GM12891 (cell line): ENCODE data around the gene GALNT13. TPM values are rescaled to one million over a fixed set of nuclear protein-coding genes. Genes with fewer than 3 reads are reported as not detected.

Source experiments
- DNase-seq: peaks from one replicate; pipeline ENCODE4 v3.0.0; 2011; ENCODE audit warnings: low spot score; ENCODE audit not compliant: insufficient read length
- FAIRE-seq: peaks from 2 replicates; lab custom pipeline; 2011; peaks lifted over from hg19 to GRCh38; lab: Jason Lieb, UNC
- PAX5 ChIP-seq: IDR thresholded peaks from 2 replicates; pipeline ENCODE4 v1.6.1; 2011; ENCODE audit warnings: low read length, moderate library complexity, mild to moderate bottlenecking; ENCODE audit not compliant: insufficient read depth, severe bottlenecking
- POLR2A ChIP-seq: IDR thresholded peaks from 2 replicates; pipeline ENCODE4 v1.6.1; 2011; ENCODE audit warnings: low read depth, low read length, control low read depth
- POLR2AphosphoS5 ChIP-seq: IDR thresholded peaks from 2 replicates; pipeline ENCODE4 v1.6.1; 2011; ENCODE audit warnings: low read depth, low read length, control low read depth
- POU2F2 ChIP-seq: IDR thresholded peaks from 2 replicates; pipeline ENCODE4 v1.6.1; 2011; ENCODE audit warnings: low read depth, mild to moderate bottlenecking, control low read depth, low read length, moderate library complexity
- SPI1 ChIP-seq: IDR thresholded peaks from 2 replicates; pipeline ENCODE4 v1.6.1; 2011; ENCODE audit warnings: low read depth, low read length, control low read depth
- TAF1 ChIP-seq: IDR thresholded peaks from 2 replicates; pipeline ENCODE4 v1.6.1; 2011; ENCODE audit warnings: low read depth, low read length, control low read depth
- polyA plus RNA-seq: library from polyadenylated mRNA; unstranded; fragments of >200 nt; gene quantifications from one replicate; pipeline ENCODE4 v1.2.1, GENCODE V29; 2012; ENCODE audit warnings: low read depth, missing spikeins, inconsistent platforms; ENCODE audit not compliant: missing spikeins

Gene GALNT13
- polyA plus RNA-seq: not detected

DNA sequence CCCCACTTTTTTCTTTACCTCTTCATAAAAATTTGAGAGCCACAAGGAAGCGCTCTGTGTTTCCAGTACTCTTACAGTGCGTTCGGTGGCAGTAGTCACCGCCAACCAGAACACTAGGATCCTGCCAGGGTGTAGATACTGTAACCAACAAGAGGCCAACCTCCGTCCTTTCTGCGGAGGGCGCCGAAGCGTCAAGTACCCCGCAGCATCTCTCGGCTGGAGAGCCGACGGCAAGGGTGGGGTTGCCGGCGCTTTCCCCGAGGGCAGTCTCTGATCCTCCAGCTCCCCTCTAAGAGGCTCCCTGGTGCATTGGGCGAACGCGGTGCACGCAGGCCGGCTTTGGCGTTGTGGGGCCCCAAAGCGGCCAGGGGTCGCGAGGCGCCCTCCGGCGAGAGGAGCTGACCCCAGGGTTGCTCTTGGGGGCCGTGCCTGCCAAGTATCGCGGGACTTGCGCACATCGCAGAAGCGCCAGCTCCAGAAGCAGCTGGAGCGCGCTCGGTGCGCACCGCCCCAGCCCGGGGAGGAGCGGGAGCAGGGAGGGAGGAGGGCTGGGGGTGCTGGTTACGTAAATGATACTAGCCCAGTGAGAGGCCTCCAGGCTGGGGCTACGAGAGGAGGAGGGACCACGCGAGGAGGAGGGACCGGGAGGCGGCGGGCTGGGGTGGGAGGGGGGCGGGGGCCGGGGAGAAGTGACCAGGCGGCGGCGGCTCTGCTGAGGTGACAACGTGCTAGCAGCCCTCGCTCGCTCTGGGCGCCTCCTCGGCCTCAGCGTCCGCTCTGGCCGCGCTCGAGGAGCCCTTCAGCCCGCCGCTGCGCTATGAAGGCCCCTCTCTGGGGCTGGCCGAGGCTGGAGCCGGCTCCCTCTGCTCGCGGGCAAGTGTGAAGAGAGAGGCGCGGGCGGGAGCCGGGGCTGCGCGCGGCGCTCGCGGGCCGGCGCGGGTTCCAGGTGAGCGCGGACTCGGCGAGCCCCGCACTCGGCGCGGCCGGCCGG lies at the start of gene GALNT13:
TSS of gene GALNT13 (plus strand) at position 692 of the 991 bp plus-strand sequence.
- FAIRE-seq (no peak), DNase-seq (no peak)
- no peak for TF ChIP-seq SPI1

GRCh38 chr2:153823880-153824279 lies 47.8 kb upstream of the GALNT13 start:
- DNase-seq (no peak), FAIRE-seq (no peak)
- TF ChIP-seq PAX5 (no peak), POLR2A (no peak), SPI1 (no peak), POU2F2 (no peak), POLR2AphosphoS5 (no peak), TAF1 (no peak)

DNA sequence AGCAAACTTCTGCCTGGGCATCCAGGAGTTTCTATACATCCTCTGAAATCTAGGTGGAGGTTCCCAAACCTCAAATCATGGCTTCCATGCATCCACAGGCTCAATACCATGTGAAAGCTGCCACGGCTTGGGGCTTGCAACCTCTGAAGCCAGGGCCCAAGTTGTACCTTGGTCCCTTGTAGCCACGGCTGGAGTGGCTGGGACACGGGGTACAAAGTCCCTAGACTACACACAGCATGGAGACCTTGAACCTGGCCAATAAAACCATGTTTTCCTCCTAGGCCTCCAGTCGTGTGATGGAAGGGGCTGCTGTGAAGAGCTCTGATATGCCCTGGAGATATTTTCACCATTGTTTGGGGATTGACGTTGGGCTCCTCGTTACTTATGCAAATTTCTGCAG lies 43.4 kb upstream of the GALNT13 start:
- FAIRE-seq (no peak), DNase-seq (no peak)
- TF ChIP-seq PAX5 (no peak), TAF1 (no peak), POLR2A (no peak), SPI1 (no peak)

- DNase-seq (no peak), FAIRE-seq (no peak)
- TF ChIP-seq POLR2A: no peak
- no peak for TF ChIP-seq POLR2AphosphoS5
- TF ChIP-seq POU2F2: no peak
These were observed 37.1 kb upstream of the GALNT13 start for GRCh38 chr2:153834662-153835061.

DNA sequence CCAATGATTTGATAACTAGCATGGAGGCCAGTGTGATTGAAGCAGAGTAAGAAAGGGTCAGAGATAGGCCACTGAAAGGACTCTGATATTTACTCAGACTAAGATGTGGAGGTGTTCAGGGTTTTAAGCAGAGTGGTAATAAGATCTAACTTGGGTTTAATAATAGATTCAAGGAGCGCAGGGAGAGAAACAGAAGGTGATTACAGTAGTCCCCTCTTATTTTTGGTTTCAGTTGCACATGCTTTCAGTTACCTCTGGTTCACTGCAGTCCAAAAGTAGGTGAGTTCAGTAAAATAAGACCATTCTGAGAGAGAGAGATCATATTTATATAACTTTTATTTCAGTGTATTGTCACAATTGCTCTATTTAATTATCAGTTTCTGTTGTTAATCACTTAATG lies 13.5 kb upstream of the GALNT13 start:
- no peak for DNase-seq
- no peak for TF ChIP-seq POLR2A
- no peak for TF ChIP-seq TAF1
- no peak for TF ChIP-seq SPI1
- no peak for TF ChIP-seq PAX5
- TF ChIP-seq POLR2AphosphoS5: no peak
- no peak for TF ChIP-seq POU2F2
- FAIRE-seq: no peak

DNA sequence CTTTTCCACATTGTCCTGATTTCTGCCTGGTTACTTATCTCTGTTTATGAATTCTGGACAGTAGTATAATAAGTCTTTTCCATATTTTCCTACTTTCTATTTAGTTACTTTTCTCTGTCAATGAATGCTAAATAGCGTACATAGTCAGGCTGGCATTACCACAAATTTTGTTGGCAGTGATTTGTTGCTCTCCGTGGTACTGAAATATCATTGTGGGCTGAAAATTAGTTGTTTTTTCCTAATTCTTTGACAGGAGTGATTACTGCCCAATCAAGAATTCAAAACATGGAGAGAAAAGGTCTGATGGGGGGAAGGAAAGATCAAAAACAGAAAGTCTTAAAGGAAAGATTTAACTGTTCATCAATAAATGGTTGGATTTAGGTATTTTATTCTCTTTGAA lies 7.7 kb upstream of the GALNT13 start:
- DNase-seq: no peak
- TF ChIP-seq POU2F2 (no peak), POLR2AphosphoS5 (no peak), SPI1 (no peak), TAF1 (no peak), POLR2A (no peak), PAX5 (no peak)
- no peak for FAIRE-seq

- FAIRE-seq (no peak), DNase-seq (no peak)
- TF ChIP-seq SPI1 (no peak), POLR2AphosphoS5 (no peak), PAX5 (no peak), POLR2A (no peak), POU2F2 (no peak), TAF1 (no peak)
These were observed 5.1 kb upstream of the GALNT13 start for GRCh38 chr2:153866595-153866994.

DNA sequence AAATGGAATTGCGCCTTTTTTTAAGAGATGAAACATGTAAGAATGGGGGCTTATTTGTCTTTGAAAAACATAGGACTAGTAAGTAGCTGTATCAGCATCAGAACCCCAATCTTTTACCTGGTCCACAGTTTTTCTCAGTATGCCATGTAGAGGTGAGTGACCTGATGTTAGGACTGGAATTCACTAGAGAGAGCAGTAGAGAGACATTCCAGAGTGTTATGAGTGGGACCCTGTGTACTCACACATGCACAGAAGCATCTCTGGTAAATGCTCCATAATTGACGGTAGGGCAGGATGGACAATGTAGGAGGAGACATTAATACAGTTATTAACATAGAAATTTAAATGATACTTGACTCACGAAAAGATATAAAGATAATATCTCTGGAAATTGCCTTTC lies 1.4 kb upstream of the GALNT13 start:
- DNase-seq (no peak), FAIRE-seq (no peak)
- no peak for TF ChIP-seq TAF1
- TF ChIP-seq POLR2AphosphoS5: no peak
- TF ChIP-seq POU2F2: no peak
- TF ChIP-seq PAX5: no peak
- TF ChIP-seq POLR2A: no peak
- no peak for TF ChIP-seq SPI1

DNA sequence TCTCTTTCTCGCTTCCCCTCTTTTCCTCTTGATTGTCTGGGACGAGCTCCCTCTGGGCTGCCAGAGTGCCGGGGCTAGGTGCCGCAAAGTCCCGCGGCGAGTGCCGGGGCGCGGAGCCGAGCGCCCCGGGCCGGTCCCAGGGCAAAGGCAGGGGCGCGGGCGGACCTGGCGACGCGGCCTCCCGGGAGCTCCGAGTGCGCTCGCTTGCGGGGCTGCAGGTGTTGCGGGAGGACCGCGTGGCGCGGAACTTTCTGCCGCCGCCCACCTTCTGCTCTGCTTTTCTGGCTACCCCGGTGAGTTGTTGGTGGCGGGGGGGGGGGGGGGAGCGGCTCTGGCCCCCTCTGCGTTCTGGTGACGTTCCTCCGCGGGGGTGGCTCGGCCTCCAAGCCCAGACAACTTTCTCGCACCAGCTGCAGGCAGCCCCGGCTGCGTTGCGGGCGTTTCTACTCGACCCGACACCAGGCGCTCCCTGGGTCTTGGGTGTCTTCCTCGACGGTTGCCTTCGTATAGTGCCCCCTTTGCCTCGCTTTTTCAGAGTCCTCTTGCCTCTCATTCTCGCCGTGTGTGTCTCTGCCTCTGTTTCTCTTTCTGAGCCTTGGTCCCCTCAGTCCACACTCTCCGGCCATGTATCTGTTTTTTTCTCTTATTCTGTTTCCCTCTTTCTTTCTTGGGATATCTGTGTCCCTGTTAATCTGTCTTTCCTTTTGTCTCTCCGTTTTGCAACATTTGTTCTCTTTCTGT lies 759 bp downstream of the GALNT13 start:
- TF ChIP-seq SPI1 (no peak), POLR2AphosphoS5 (no peak), POLR2A (no peak), PAX5 (no peak)
- FAIRE-seq (no peak), DNase-seq (no peak)
